Fibroblast of lung (primary cell): ENCODE results near the gene BABAM2. TPM values are rescaled to one million over a fixed set of nuclear protein-coding genes. Genes with fewer than 3 reads are reported as not detected.

ENCODE experiments used
- DNase-seq, 2 donors: peaks; one replicate each; pipeline versions ENCODE4 v3.0.0 to v3.0.0-alpha.2; 2010; ENCODE audit warnings: low read depth in 2 of 2
- H2AFZ ChIP-seq: 2 replicates; pipeline ENCODE4 v1.5.1; 2012; ENCODE audit warnings: low read length, control low read depth, inconsistent platforms
- H3K27ac ChIP-seq: 2 replicates; pipeline ENCODE4 v1.5.1; 2011; ENCODE audit warnings: low read length, control low read depth; ENCODE audit not compliant: insufficient read depth
- H3K27me3 ChIP-seq: 2 replicates; pipeline ENCODE4 v1.5.1; 2011; ENCODE audit warnings: mild to moderate bottlenecking, low read length; ENCODE audit not compliant: control insufficient read depth, insufficient read depth
- H3K36me3 ChIP-seq: 2 replicates; pipeline ENCODE4 v1.5.1; 2011; ENCODE audit warnings: low read length; ENCODE audit not compliant: control insufficient read depth, insufficient read depth
- H3K4me1 ChIP-seq: 2 replicates; pipeline ENCODE4 v1.5.1; 2011; ENCODE audit warnings: low read length; ENCODE audit not compliant: control insufficient read depth, insufficient read depth; ENCODE audit errors: extremely low read depth
- H3K4me2 ChIP-seq: 2 replicates; pipeline ENCODE4 v1.5.1; 2011; ENCODE audit warnings: low read length, control low read depth; ENCODE audit not compliant: insufficient read depth; ENCODE audit errors: extremely low read depth
- H3K4me3 ChIP-seq, 4 experiments: fragments of 200-600 bp in 1 of 4; sonication (generic) in 1 of 4; replicated peaks in 1 of 4; 2 replicates each; pipeline ENCODE4 v1.5.1; 2011 to 2016; ENCODE audit warnings: low read length in 4 of 4, low read depth in 3 of 4, mild to moderate bottlenecking in 3 of 4, control low read depth in 2 of 4, inconsistent platforms in 1 of 4, mixed read lengths in 1 of 4; ENCODE audit not compliant: insufficient read depth in 1 of 4; ENCODE audit errors: control extremely low read depth in 1 of 4
- H3K79me2 ChIP-seq: 2 replicates; pipeline ENCODE4 v1.5.1; 2012; ENCODE audit warnings: mild to moderate bottlenecking, low read length, inconsistent platforms; ENCODE audit not compliant: control insufficient read depth, insufficient read depth
- H3K9ac ChIP-seq: 2 replicates; pipeline ENCODE4 v1.5.1; 2011; ENCODE audit warnings: mild to moderate bottlenecking, low read length, control low read depth; ENCODE audit not compliant: insufficient read depth
- H3K9me3 ChIP-seq: 2 replicates; pipeline ENCODE4 v1.5.1; 2012; ENCODE audit warnings: low read depth, low read length; ENCODE audit not compliant: control insufficient read depth, insufficient read depth
- H4K20me1 ChIP-seq: 2 replicates; pipeline ENCODE4 v1.5.1; 2011; ENCODE audit warnings: low read length; ENCODE audit not compliant: control insufficient read depth, insufficient read depth; ENCODE audit errors: extremely low read depth
- CTCF ChIP-seq, 2 donors: IDR thresholded peaks in 1 of 2; conservative IDR thresholded peaks in 1 of 2; 1 replicate in 1 of 2; 2 replicates in 1 of 2; pipeline ENCODE4 v1.5.1; 2011 to 2012; ENCODE audit warnings: low read length in 2 of 2, control low read depth in 1 of 2, inconsistent platforms in 1 of 2, low read depth in 1 of 2, mild to moderate bottlenecking in 1 of 2
- EZH2 ChIP-seq: IDR thresholded peaks from 2 replicates; pipeline ENCODE4 v1.5.1; 2012; ENCODE audit warnings: low read length, control low read depth, mild to moderate bottlenecking; ENCODE audit errors: missing control alignments
- polyA plus RNA-seq, 2 donors: library from polyadenylated mRNA; depleted of rRNA in 1 of 2; stranded (reverse) in 1 of 2; unstranded in 1 of 2; fragments of >200 nt; gene quantifications; 2 replicates each; pipeline ENCODE4 v1.2.1, GENCODE V29; 2011 to 2012; ENCODE audit warnings: missing spikeins in 1 of 2
- total RNA-seq: library from RNA; depleted of rRNA; stranded (reverse); fragments of >200 nt; gene quantifications from 2 replicates; pipeline ENCODE4 v1.2.1, GENCODE V29; 2014

BABAM2 gene
- total and polyA plus RNA-seq, 2 donors (not counting 1 experiment from before 2014, with no cell fraction given), result 25.6 to 33.4 TPM

GRCh38 chr2:28279371-28279770, 388.8 kb downstream of the BABAM2 start:
- H3K36me3 ChIP-seq, result no peaks in the 10 kb centered on the region
- no peaks in the 10 kb centered on the region for H3K27me3 ChIP-seq
- no peak for TF ChIP-seq CTCF (conservative IDR thresholded peaks at IDR 0.05 in 1 of 2, IDR thresholded peaks at IDR 0.05 in 1 of 2; ENCODE audit: low read depth in 1 of 2, low read length in 2 of 2)
- no peak for TF ChIP-seq EZH2
- H3K79me2 ChIP-seq, result no peaks in the 10 kb centered on the region
- H3K9me3 ChIP-seq, result no peaks in the 10 kb centered on the region
- no peak overlapping the region for H3K9ac ChIP-seq
- no peak overlapping the region for H3K4me3 ChIP-seq
- no peak overlapping the region for H3K27ac ChIP-seq
- no peak overlapping the region for H3K4me2 ChIP-seq
- no peak for DNase-seq
- H4K20me1 ChIP-seq, result no peaks in the 10 kb centered on the region
- no peak overlapping the region for H2AFZ ChIP-seq
- peaks cover 15% of the 10 kb centered on the region for H3K4me1 ChIP-seq

- TF ChIP-seq CTCF (conservative IDR thresholded peaks at IDR 0.05 in 1 of 2, IDR thresholded peaks at IDR 0.05 in 1 of 2; ENCODE audit: low read depth in 1 of 2, low read length in 2 of 2) (no peak), EZH2 (no peak)
- Histone ChIP-seq H3K4me2 (no peak overlapping the region), H3K27me3 (no peaks in the 10 kb centered on the region), H3K9me3 (no peaks in the 10 kb centered on the region), H4K20me1 (no peaks in the 10 kb centered on the region), H3K27ac (no peak overlapping the region), H3K4me1 (peaks cover 8% of the 10 kb centered on the region), H3K4me3 (no peak overlapping the region), H3K79me2 (no peaks in the 10 kb centered on the region), H3K36me3 (no peaks in the 10 kb centered on the region), H3K9ac (no peak overlapping the region), H2AFZ (no peak overlapping the region)
- DNase-seq, result peak in 1 of 2 donors; percentile 3
These were observed 390.1 kb downstream of the BABAM2 start for GRCh38 chr2:28280619-28281018.

GRCh38 chr2:28281739-28282138, 391.2 kb downstream of the BABAM2 start:
- no peaks in the 10 kb centered on the region for H3K36me3 ChIP-seq
- no peaks in the 10 kb centered on the region for H4K20me1 ChIP-seq
- no peaks in the 10 kb centered on the region for H3K27me3 ChIP-seq
- no peak overlapping the region for H3K4me3 ChIP-seq
- no peak overlapping the region for H2AFZ ChIP-seq
- no peak for DNase-seq
- peaks cover 8% of the 10 kb centered on the region for H3K4me1 ChIP-seq
- no peak overlapping the region for H3K27ac ChIP-seq
- no peak overlapping the region for H3K9ac ChIP-seq
- no peaks in the 10 kb centered on the region for H3K9me3 ChIP-seq
- no peaks in the 10 kb centered on the region for H3K79me2 ChIP-seq
- H3K4me2 ChIP-seq, result no peak overlapping the region
- TF ChIP-seq CTCF (conservative IDR thresholded peaks at IDR 0.05 in 1 of 2, IDR thresholded peaks at IDR 0.05 in 1 of 2; ENCODE audit: low read depth in 1 of 2, low read length in 2 of 2) (no peak), EZH2 (no peak)
